ENCODE data around the gene COL12A1.

The COL12A1 gene

GRCh38 chr6:75135450-75135849 lies 70.4 kb downstream of the COL12A1 start:
- H3K27ac ChIP-seq (ENCODE audit: low read length, poor library complexity, severe bottlenecking): no peak overlapping the region
- H3K9ac ChIP-seq (ENCODE audit: low read length): no peak overlapping the region
- H3K4me1 ChIP-seq (ENCODE audit: control insufficient read depth, insufficient read depth, low read depth, low read length): peaks cover 5% of the 10 kb centered on the region
- no peak overlapping the region for H3K14ac ChIP-seq (ENCODE audit: low read length in 2 of 2)
- H2BK12ac ChIP-seq (ENCODE audit: low read length in 2 of 2): no peak overlapping the region
- H3K4me2 ChIP-seq (ENCODE audit: low read length, poor library complexity, severe bottlenecking): no peak overlapping the region
- H3K9me3 ChIP-seq (ENCODE audit: control insufficient read depth, low read length): no peaks in the 10 kb centered on the region
- no peak overlapping the region for H3K18ac ChIP-seq (ENCODE audit: low read depth in 1 of 2, low read length in 2 of 2)
- peaks cover 20 to 83% of the 10 kb centered on the region in 2 experiments for H3K36me3 ChIP-seq (ENCODE audit: control insufficient read depth in 1 of 2, insufficient read depth in 2 of 2, low read depth in 1 of 2, low read length in 2 of 2)
- no peak overlapping the region for H2BK120ac ChIP-seq (ENCODE audit: low read depth, low read length)
- no peak overlapping the region for H4K8ac ChIP-seq (ENCODE audit: low read length)
- no peaks in the 10 kb centered on the region for H3K27me3 ChIP-seq (ENCODE audit: control insufficient read depth in 1 of 2, insufficient read depth in 1 of 2, low read length in 2 of 2)
- no peak overlapping the region for H2AFZ ChIP-seq (ENCODE audit: low read depth, low read length)
- no peak overlapping the region for H2BK5ac ChIP-seq (ENCODE audit: low read depth, low read length, poor library complexity, severe bottlenecking)
- H3K4ac ChIP-seq (ENCODE audit: low read depth in 1 of 2, low read length in 2 of 2): no peak overlapping the region
- no peak overlapping the region for H2AK5ac ChIP-seq (ENCODE audit: low read length, severe bottlenecking)
- H4K91ac ChIP-seq (ENCODE audit: low read length): no peak overlapping the region
- peaks cover 10% of the 10 kb centered on the region for H3K79me1 ChIP-seq (replicated peaks; ENCODE audit: low read length, poor library complexity, severe bottlenecking)
- H2BK15ac ChIP-seq (ENCODE audit: low read depth, poor library complexity, severe bottlenecking): no peak overlapping the region
- DNase-seq: no peak
- no peak overlapping the region for H3K23ac ChIP-seq (ENCODE audit: low read length in 2 of 2)
- WGBS: 94% methylated on average over 2 of the region's 6 CpGs
- no peak overlapping the region for H3K4me3 ChIP-seq (ENCODE audit: insufficient read depth in 1 of 2, low read depth in 1 of 2, low read length in 2 of 2)

GRCh38 chr6:75130784-75131183 lies 75.1 kb downstream of the COL12A1 start:
- no peak overlapping the region for H2BK15ac ChIP-seq (ENCODE audit: low read depth, poor library complexity, severe bottlenecking)
- peak; percentile 58 for DNase-seq
- H3K18ac ChIP-seq (ENCODE audit: low read depth in 1 of 2, low read length in 2 of 2): no peak overlapping the region
- H3K23ac ChIP-seq (ENCODE audit: low read length in 2 of 2): no peak overlapping the region
- no peak overlapping the region for H2BK12ac ChIP-seq (ENCODE audit: low read length in 2 of 2)
- 69% methylated on average over 9 of the region's 9 CpGs for WGBS
- H3K4me2 ChIP-seq (ENCODE audit: low read length, poor library complexity, severe bottlenecking): no peak overlapping the region
- peaks cover 13% of the 10 kb centered on the region for H3K79me1 ChIP-seq (replicated peaks; ENCODE audit: low read length, poor library complexity, severe bottlenecking)
- no peak overlapping the region for H2BK120ac ChIP-seq (ENCODE audit: low read depth, low read length)
- peak overlapping the region; percentile 88 for H4K91ac ChIP-seq (ENCODE audit: low read length)
- no peaks in the 10 kb centered on the region for H3K9me3 ChIP-seq (ENCODE audit: control insufficient read depth, low read length)
- no peak overlapping the region for H3K27ac ChIP-seq (ENCODE audit: low read length, poor library complexity, severe bottlenecking)
- H2AK5ac ChIP-seq (ENCODE audit: low read length, severe bottlenecking): no peak overlapping the region
- no peak overlapping the region for H3K4ac ChIP-seq (ENCODE audit: low read depth in 1 of 2, low read length in 2 of 2)
- no peaks in the 10 kb centered on the region for H3K27me3 ChIP-seq (ENCODE audit: control insufficient read depth in 1 of 2, insufficient read depth in 1 of 2, low read length in 2 of 2)
- H3K4me3 ChIP-seq (ENCODE audit: insufficient read depth in 1 of 2, low read depth in 1 of 2, low read length in 2 of 2): peak overlapping the region in 1 of 2 experiments; percentile 46
- H3K9ac ChIP-seq (ENCODE audit: low read length): no peak overlapping the region
- H3K36me3 ChIP-seq (ENCODE audit: control insufficient read depth in 1 of 2, insufficient read depth in 2 of 2, low read depth in 1 of 2, low read length in 2 of 2): peaks cover 15 to 73% of the 10 kb centered on the region in 2 experiments
- H2AFZ ChIP-seq (ENCODE audit: low read depth, low read length): no peak overlapping the region
- H3K14ac ChIP-seq (ENCODE audit: low read length in 2 of 2): no peak overlapping the region
- H4K8ac ChIP-seq (ENCODE audit: low read length): peak overlapping the region; percentile 67
- H3K4me1 ChIP-seq (ENCODE audit: control insufficient read depth, insufficient read depth, low read depth, low read length): peaks cover 5% of the 10 kb centered on the region
- no peak overlapping the region for H2BK5ac ChIP-seq (ENCODE audit: low read depth, low read length, poor library complexity, severe bottlenecking)

GRCh38 chr6:75128878-75129570 lies 76.8 kb downstream of the COL12A1 start:
- H3K18ac ChIP-seq (ENCODE audit: low read depth in 1 of 2, low read length in 2 of 2): no peak overlapping the region
- H3K36me3 ChIP-seq (ENCODE audit: control insufficient read depth in 1 of 2, insufficient read depth in 2 of 2, low read depth in 1 of 2, low read length in 2 of 2): peaks cover 12 to 79% of the 10 kb centered on the region in 2 experiments
- H3K4me2 ChIP-seq (ENCODE audit: low read length, poor library complexity, severe bottlenecking): no peak overlapping the region
- no peak overlapping the region for H2AK5ac ChIP-seq (ENCODE audit: low read length, severe bottlenecking)
- H3K9me3 ChIP-seq (ENCODE audit: control insufficient read depth, low read length): no peaks in the 10 kb centered on the region
- no peaks in the 10 kb centered on the region for H3K27me3 ChIP-seq (ENCODE audit: control insufficient read depth in 1 of 2, insufficient read depth in 1 of 2, low read length in 2 of 2)
- no peak overlapping the region for H2AFZ ChIP-seq (ENCODE audit: low read depth, low read length)
- H2BK120ac ChIP-seq (ENCODE audit: low read depth, low read length): no peak overlapping the region
- peaks cover 11% of the 10 kb centered on the region for H3K79me1 ChIP-seq (replicated peaks; ENCODE audit: low read length, poor library complexity, severe bottlenecking)
- H4K8ac ChIP-seq (ENCODE audit: low read length): no peak overlapping the region
- peaks cover 5% of the 10 kb centered on the region for H3K4me1 ChIP-seq (ENCODE audit: control insufficient read depth, insufficient read depth, low read depth, low read length)
- no peak overlapping the region for H3K14ac ChIP-seq (ENCODE audit: low read length in 2 of 2)
- no peak overlapping the region for H3K27ac ChIP-seq (ENCODE audit: low read length, poor library complexity, severe bottlenecking)
- 60% methylated on average over 1 of the region's 3 CpGs for WGBS
- no peak overlapping the region for H2BK15ac ChIP-seq (ENCODE audit: low read depth, poor library complexity, severe bottlenecking)
- DNase-seq: no peak
- H2BK5ac ChIP-seq (ENCODE audit: low read depth, low read length, poor library complexity, severe bottlenecking): no peak overlapping the region
- H3K4me3 ChIP-seq (ENCODE audit: insufficient read depth in 1 of 2, low read depth in 1 of 2, low read length in 2 of 2): no peak overlapping the region
- no peak overlapping the region for H4K91ac ChIP-seq (ENCODE audit: low read length)
- H3K9ac ChIP-seq (ENCODE audit: low read length): peak overlapping the region; percentile 36
- H2BK12ac ChIP-seq (ENCODE audit: low read length in 2 of 2): no peak overlapping the region
- no peak overlapping the region for H3K4ac ChIP-seq (ENCODE audit: low read depth in 1 of 2, low read length in 2 of 2)
- no peak overlapping the region for H3K23ac ChIP-seq (ENCODE audit: low read length in 2 of 2)

GRCh38 chr6:75126518-75126917 lies 79.3 kb downstream of the COL12A1 start:
- Histone ChIP-seq H2BK12ac (ENCODE audit: low read length in 2 of 2) (no peak overlapping the region), H3K23ac (ENCODE audit: low read length in 2 of 2) (no peak overlapping the region), H3K4ac (ENCODE audit: low read depth in 1 of 2, low read length in 2 of 2) (no peak overlapping the region), H3K4me2 (ENCODE audit: low read length, poor library complexity, severe bottlenecking) (no peak overlapping the region), H3K27ac (ENCODE audit: low read length, poor library complexity, severe bottlenecking) (peak overlapping the region; percentile 33), H3K14ac (ENCODE audit: low read length in 2 of 2) (no peak overlapping the region), H2AFZ (ENCODE audit: low read depth, low read length) (no peak overlapping the region), H2BK15ac (ENCODE audit: low read depth, poor library complexity, severe bottlenecking) (no peak overlapping the region), H3K36me3 (ENCODE audit: control insufficient read depth in 1 of 2, insufficient read depth in 2 of 2, low read depth in 1 of 2, low read length in 2 of 2) (peaks cover 14 to 77% of the 10 kb centered on the region in 2 experiments), H3K4me3 (ENCODE audit: insufficient read depth in 1 of 2, low read depth in 1 of 2, low read length in 2 of 2) (no peak overlapping the region), H2BK120ac (ENCODE audit: low read depth, low read length) (no peak overlapping the region), H3K27me3 (ENCODE audit: control insufficient read depth in 1 of 2, insufficient read depth in 1 of 2, low read length in 2 of 2) (no peaks in the 10 kb centered on the region), H2AK5ac (ENCODE audit: low read length, severe bottlenecking) (no peak overlapping the region), H3K18ac (ENCODE audit: low read depth in 1 of 2, low read length in 2 of 2) (no peak overlapping the region), H4K91ac (ENCODE audit: low read length) (no peak overlapping the region), H3K4me1 (ENCODE audit: control insufficient read depth, insufficient read depth, low read depth, low read length) (peaks cover 3% of the 10 kb centered on the region), H4K8ac (ENCODE audit: low read length) (no peak overlapping the region), H3K79me1 (replicated peaks; ENCODE audit: low read length, poor library complexity, severe bottlenecking) (peaks cover 10% of the 10 kb centered on the region), H3K9me3 (ENCODE audit: control insufficient read depth, low read length) (no peaks in the 10 kb centered on the region), H3K9ac (ENCODE audit: low read length) (no peak overlapping the region), H2BK5ac (ENCODE audit: low read depth, low read length, poor library complexity, severe bottlenecking) (no peak overlapping the region)
- WGBS: 100% methylated on average over 1 of the region's 2 CpGs
- no peak for DNase-seq

All from mesenchymal stem cell (in vitro differentiated cells and primary cell).